GM19328 (cell line): Measurements from ENCODE around the gene HOXC6.

Source experiments
- ATAC-seq: cut with Tn5 transposase; IDR thresholded peaks from one replicate; pipeline ENCODE4 v1.9.1; 2021; ENCODE audit warnings: mild to moderate bottlenecking, moderate library complexity; ENCODE audit not compliant: unreplicated experiment

HOXC6 gene

DNA sequence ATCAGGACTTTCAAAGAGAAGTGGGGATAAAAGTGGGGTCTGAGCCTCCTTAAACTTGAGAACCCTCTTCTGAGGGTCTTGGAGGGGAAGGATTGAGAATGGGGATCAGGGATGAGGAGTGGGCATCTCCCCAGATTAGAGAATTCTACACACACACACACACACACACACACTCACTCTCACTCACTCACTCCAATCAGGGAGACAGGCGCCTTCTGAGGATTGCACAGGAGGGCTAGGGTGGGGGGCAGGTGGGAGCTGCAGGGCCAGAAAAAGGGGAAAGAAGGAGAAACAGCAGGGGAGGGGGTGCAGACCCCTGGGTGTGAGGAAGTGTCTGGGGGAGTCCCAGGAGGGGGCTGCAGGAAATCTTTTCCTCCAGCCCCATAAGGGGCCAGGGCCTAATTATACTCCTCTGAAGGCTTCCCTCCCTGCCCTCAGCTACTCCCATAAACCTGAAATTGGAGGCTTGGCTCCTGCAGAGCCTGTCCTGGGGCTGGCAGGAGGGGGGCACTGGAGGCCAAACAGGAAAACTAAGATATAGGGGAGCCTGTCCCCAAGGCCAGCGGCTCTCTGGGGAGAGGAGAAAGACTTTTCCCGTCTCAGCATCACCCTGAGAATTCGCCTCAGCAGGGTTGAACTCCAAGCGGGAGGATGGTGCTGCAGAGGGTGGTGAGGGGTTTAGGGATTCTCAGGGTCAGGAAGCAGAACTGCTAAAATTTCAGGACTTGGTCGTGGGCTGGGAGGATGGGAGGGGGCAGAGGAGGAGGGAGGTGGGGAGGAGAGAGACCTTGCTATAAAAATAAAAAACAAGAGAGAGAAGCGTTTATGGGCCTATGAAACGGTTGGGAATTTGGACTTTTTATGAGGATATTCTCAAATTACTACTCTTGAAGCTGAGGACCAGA lies 26.7 kb upstream of the HOXC6 start:
- no peak for ATAC-seq

DNA sequence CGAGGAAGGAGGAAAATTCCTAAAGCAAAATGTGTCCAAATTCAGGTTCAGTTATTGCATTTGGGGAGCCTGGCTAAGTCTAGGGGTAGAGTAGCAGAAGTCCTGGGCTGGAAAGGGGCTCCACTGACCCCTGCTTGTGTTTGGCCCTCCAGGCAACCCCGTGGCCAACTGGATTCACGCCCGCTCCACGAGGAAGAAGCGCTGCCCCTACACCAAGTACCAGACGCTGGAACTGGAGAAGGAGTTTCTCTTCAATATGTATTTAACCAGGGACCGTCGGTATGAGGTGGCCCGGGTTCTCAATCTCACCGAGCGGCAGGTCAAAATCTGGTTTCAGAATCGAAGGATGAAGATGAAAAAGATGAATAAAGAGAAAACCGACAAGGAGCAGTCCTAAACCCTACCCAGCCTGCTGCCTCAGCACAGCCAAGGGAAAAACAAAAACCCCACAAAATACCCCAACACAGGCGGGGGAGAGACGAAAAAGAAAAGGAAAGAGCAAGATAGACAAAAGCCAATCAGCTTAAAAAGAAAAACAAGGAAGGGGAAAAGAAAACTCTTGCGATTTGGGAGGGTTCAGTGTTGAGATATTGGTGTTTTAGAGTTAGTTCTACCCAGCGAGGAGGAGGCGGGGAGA lies 25.8 kb upstream of the HOXC6 start:
- no peak for ATAC-seq

DNA sequence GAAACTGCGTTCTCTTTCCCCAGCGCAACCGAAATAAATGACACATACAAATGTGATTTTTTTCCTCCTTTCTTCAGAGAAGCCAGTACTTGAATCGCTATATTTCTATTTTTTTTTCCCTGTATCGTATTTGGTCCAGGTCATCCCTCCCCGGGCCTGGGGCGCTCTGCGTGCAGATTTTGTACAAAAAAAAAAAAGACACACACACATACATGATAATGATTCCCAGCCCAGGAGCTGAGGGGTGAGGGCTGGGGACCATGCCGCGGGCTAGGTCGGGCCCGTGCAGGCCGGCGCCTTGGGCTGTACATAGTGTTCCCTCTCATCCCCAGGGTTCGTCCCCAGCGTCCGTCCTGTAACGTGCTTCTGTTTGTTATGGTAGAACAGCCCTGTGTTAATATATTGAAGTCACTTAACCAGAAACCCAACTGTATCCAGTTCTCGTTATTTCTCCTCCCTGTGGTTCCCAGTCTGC lies 25.3 kb upstream of the HOXC6 start:
- no peak for ATAC-seq

DNA sequence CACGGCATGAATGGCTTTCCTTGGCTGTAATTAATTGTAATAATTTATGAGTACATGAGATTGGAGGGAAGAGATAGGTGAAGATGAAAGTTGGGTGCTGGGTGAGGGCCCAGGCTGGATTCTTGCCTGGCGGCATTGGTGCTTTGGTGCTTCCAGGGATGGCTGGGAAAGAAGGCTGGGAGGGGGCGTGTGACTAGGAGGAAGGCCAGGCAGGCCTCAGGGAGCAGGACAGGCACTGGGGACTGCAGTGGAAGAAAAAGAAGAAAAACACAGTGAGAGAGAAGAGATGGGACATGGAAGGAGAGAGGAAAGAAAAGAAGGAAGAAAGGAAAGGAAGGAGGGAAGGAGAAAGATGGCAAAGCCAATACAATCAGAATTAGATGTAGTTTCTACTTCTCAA lies 24.6 kb upstream of the HOXC6 start:
- no peak for ATAC-seq

DNA sequence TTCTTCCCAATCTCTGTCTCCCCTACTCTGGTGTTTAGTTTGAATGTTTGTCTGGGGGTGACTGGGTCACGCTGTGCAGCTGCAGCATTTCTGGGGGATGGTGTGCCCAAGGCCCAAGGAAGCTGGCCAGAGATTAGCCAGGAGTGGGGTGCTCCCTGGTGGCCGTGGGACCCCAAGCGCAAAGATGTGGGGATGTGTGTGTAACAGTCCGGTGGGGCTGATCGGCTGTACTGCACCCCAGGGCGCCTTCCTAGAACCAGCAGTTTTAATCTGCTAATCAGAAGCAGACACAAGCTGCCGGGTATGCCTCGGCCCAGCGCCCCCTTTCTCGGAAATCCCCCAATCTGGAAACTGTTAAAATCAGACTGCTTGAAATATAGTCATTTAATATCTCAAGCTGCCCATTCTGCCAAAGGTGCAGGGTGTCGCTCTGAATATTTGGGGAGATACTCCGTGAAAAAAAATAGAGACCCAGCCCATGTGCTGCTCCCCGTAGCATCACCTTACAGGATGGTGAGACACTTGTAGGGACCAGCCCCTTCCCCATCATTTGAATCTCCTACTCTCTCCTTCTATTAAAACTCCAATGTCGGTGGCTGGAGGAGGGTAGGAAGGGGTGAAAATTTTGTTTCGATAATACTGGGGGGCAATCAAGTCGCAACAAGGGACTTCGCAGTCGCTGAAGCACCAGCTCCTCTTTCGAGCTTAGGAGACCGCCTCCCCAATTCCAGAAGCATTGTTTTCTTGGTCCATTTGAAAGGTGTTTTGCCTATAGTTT lies 24.0 kb upstream of the HOXC6 start:
- no peak for ATAC-seq

DNA sequence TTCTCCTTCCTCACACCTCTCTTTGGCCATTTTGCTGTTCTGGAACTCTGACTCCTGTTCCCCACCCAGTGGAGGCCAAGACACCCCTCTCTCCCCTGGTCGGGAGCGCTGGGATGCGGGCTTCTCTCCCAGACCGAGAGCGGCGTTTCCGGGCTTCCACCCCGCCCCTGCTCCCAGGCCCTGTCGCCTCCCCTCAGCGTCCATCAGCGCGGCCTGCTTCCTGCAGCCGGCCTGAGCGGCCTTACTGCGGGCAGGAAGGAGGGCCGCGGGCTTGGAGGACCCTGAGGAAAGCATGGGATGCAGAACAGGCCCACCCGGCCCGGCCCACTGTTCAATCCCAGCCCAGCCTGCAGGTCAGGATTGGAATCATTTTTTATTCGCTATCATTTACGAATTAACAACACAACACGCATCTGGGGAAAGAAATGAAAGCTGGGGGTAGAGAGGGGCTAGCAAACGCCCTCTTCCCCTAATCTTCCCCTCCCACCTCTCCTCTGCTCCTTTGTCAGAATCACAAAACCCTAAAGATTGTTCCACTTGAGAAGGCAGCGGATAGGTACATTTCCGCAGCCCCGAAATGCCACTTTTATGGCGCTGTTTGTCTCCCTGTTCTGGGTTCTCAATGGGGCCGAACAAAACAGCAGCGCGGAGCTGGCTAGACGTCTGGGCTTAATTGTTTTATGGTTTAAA lies 23.3 kb upstream of the HOXC6 start:
- no peak for ATAC-seq

DNA sequence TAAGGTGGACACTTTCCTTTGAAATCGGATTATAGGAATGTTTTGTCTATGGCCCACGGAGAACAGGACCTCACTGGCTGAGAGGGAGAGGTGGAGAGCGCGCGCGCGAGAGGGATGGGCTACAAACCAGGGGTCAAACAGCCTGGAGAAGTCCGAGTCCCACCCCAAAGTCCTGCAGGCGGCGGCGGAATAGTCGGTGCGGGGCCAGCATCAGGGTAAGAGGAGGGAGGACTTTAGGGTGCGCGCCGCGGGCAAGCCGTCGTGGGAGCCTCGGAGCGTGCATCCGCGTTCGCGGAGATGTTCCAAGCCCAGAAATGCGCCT lies 22.7 kb upstream of the HOXC6 start:
- ATAC-seq = no peak

DNA sequence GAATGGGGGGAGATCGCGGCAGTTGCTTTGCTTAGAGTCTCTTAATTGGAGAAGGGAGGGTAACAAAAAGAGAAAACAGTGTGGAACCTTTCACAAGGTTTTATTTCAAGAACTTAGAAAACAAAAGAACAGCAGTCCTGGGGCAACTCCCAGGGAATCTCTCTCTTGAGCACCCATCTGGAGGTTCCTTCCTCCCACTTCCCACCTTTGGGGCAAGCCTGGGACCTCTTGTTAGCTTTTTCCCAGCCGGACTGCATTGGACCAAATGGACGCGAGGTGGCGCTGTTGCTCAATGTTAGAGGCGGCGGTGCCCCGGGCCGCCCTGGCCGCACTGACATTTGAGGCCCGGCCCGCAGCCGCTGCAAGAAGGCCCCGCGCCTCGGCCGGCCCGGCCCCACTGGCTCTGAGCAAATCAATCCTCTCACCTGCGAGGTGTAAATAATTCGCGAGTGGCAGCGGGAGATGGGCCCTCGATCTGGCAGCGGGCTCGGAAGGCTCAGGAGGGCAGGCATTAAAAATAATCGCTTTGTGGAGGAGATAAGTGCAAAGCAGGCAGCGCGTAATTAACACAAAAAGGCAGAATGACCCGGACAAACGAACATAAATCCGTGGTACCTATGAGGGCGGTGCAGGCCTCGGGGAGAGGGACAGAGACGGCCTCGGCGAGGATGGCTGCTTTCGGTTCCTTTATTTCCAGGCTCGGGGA lies 22.2 kb upstream of the HOXC6 start:
- no peak for ATAC-seq

DNA sequence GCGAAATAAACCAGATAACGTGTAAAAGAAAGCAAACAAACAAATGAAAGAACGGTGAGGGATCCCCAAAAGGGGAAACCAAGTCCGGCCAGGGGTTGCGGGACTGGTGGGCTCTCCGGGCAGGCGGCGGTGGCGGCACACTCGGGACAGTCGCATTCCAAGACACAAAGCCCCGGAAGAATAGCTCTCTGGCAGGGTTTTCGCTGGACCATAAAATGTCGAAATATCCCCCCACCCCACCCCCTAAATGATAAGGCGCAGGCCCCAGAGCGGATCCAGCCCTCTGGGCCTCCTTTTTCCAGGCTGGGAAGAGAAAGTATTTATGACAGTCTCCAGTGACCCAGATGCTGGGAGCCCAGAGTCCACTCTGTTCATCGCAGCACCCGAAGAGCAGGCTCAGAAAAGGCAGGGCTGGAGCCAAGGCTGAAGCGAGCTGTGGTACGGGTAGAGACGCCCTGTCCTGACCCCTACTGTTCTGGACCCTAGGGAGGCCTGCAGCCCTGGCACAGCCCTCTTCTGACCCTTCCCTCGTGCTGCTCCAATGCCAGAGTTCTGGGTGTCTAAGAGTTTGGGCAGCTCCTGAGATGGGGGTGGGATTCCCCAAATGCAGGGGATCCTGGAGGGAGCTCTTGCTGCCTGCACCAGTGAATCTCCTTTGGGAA lies 21.6 kb upstream of the HOXC6 start:
- no peak for ATAC-seq

DNA sequence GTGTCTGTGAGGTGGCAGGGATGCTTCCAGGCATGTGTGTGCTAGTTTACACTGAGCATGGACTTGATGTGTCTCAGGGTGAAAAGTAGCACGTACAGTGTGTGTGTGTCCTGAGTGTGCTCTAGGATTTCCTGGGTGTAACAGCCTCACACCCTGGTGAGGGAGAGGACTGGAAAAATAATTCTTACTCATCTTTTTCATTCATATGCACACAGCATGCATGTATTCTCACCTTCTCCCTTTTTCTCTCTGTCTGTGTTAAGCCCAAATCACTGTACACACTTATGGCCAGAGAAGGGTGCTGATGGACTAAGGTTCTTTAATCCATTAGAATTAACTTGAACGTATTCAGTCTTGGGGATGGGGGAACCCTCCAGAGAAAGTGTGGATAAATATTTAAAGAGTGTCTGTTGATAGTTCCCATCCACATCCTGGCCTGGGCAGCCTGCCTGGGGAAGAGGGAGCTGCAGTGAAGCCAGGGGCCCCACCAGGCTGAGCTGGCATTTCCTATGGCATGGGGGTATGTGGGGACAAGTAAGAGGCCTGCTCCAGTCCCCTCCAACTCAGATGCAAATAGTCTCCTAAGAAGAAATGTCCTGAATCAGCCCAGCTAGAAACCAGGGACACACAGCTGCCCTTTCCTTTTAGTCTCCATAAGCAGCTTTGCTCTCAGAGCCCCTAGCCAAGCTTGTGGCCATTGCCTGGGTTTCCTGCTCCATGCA lies 20.5 kb upstream of the HOXC6 start:
- no peak for ATAC-seq

DNA sequence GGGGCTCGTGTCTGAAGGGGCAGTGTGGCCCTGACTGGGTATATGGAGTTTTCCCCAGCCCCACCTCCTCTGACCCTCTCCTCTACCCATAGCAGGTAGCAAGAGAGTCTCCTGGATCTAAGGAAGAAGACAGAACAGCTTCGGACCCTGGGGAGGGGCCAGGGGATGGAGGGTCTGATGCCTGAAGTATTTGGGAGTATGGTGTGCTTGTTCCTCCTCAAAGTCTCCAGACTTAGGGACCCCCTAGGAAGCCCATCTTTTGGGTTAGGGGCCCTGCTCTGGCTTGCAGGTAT lies 20.0 kb upstream of the HOXC6 start:
- ATAC-seq = no peak

DNA sequence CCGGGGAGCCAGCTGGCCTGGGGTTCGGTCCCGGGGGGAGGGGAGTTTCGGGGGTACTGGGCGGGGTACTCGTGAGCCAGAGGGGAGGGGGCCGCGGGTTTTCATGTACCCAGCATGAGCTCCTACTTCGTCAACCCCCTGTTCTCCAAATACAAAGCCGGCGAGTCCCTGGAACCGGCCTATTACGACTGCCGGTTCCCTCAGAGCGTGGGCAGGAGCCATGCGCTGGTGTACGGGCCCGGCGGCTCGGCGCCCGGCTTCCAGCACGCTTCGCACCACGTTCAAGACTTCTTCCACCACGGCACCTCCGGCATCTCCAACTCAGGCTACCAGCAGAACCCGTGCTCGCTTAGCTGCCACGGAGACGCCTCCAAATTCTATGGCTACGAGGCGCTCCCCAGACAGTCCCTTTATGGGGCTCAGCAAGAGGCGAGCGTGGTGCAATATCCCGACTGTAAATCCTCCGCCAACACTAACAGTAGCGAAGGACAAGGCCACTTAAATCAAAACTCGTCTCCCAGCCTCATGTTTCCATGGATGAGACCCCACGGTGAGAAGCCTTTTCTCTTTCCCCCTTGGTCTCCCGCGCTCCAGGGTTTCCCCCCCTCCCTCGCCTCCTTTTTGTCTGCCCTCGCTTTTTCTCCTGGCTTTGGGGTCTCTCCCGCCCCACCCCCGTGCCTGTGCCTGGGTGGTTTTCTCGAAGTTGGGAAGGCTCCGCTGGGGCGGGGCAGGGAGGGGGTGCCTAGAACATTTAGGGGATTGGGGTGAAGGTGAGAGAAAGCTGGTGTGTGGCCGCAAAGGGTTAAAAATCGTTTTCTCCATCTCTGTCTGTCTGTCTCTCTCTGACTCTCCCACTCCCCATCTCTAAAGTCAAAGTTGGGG lies 18.8 kb upstream of the HOXC6 start:
- ATAC-seq = no peak

DNA sequence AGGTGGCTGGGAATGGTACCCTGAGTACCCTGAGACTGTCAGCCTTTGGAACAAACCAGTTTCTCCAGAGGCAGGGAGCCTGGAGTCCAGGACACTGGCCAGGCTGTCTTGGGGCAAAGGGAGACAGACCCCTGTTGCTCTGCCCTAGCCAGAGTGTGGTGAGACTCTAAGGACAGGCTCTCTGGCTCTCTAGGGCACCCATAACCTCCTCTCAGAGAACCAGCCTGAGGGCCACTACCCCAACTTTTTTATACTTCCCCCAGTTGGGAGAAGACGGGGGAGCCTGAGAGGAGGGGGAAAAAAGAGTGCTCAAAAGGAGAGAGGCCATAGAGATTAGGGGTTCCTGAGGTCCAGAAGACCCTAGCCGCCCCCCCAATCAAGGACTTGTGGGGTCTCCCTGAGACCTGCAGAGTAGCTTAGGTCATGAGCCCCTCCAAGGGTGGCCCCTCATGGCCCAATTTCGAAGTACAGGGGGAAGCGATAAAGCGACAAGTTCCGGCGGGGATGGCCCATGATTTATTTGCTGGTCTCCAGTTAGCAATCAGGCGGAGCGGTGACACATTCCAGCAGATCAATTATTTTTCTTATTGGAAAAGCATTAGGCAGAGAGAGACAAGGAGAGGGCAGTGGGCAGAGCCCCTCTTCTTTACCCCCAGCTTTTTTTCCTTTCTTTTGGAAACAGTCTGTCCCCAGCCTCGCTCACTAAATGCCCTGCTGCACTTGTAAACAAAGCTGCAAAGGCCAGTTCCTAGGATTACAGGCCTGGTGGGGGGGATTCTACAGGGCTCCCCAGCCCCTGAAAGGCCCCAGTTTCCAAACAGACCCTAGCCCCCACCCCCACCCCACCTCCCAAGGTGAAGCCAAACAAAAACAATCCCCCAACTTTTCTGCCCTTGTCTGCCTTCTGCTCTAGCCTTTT lies 17.9 kb upstream of the HOXC6 start:
- no peak for ATAC-seq

DNA sequence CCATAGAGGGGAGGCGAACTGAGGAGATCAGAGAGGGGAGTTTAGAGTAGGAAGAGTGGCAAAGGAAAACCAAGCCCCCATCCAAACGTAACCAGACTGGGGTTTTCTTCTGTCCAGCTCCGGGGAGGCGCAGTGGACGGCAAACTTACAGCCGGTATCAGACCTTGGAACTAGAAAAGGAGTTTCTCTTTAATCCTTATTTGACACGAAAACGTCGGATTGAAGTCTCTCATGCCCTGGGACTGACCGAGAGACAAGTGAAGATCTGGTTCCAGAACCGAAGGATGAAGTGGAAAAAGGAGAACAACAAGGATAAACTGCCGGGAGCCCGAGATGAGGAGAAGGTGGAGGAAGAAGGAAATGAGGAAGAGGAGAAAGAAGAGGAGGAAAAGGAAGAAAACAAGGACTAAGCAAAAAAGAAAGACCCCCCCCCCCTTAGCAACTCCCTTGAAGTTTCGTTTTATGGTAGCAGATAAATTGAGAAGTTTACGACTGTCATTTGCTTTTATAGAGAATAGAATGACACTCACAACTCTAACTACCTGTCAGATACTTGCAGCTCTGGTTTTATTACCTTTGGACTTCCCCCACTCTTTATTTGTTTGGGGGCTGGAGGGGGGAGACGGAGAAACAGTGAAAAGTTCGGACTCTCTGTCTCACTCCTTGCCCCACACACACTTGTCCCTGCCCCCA lies 17.1 kb upstream of the HOXC6 start:
- no peak for ATAC-seq

DNA sequence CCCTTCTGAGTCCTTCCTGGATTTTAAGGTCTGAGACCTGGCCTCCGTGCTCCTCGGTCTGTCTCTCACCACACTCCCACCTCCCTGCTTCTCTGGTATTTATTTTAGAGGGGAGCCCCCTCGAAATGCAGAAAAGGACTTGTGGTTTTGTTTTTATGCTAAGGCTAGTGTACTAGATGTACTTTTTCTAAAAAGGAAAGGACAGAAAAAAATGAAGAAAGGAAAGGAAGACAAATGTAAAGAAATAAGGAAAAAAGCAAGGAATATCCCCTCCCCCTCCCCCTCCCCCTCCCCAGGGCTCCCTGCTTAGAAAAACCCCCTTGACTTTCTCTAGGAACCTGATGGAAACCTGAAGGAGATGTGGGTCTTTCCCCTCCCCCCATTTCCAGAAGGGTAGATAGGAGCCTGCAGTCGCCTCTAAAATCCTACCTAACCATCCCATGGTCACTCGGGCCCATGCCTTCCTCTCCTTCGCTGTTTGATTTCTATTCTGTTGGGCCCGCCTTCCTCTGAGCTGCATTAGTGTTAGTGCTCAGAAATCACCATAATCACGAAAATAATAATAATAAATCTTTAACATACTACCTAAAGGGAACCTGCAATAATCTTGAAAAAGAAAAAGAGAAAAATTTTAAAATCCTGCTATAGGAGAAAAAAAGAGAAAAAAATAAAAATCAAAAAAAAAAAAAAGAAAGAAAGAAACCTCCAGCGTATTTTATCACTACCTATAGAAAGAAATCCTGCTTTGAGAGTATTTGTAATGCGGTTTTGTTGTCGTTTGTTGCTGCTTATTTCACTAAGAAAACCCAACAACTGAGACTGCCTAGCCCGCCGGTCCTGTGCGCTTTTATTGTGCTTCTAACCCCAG lies 16.3 kb upstream of the HOXC6 start:
- ATAC-seq = no peak
